CD4-positive, alpha-beta T cell treated with Interleukin-4 for 4 hours (primary cell): ENCODE measurements around the gene NT5C1B.

Source experiments
- DNase-seq: peaks from one replicate; pipeline ENCODE4 v3.0.0-alpha.2; 2020

The NT5C1B gene

DNA sequence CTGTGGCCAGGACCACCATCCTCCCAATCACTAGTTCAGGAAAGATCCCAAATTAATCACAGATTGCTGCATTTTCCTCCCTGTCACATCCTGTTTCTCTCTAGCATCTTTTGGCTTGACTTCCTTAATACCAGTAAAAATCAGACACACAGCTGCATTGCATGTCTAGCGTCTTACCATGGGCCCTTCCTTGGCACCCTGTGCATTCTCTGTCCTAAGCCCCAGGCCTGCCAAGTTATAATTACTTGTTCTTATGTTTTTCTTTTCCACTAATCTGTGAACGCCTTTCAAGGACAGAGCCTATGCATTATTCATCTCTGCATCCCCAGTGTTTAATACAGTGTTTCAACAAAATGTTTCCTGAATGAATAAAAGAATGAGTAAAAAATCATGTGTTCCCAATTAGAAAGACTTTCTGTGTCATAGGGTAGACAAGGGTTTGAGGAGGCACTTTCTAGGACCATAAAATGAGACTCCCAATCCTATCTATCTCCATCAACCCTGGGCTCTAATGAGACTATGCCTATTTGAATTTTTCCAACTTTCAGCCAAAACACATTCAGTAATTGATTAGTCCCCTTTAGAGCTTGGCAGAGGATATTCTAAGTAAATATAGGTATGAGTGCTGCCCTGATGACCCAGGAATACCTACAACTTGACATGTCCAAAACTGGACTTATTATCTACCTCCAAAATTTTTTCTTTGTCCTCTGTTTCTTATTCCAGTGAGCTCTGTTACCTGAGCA, 10.3 kb upstream of the NT5C1B start:
- DNase-seq: no peak

DNA sequence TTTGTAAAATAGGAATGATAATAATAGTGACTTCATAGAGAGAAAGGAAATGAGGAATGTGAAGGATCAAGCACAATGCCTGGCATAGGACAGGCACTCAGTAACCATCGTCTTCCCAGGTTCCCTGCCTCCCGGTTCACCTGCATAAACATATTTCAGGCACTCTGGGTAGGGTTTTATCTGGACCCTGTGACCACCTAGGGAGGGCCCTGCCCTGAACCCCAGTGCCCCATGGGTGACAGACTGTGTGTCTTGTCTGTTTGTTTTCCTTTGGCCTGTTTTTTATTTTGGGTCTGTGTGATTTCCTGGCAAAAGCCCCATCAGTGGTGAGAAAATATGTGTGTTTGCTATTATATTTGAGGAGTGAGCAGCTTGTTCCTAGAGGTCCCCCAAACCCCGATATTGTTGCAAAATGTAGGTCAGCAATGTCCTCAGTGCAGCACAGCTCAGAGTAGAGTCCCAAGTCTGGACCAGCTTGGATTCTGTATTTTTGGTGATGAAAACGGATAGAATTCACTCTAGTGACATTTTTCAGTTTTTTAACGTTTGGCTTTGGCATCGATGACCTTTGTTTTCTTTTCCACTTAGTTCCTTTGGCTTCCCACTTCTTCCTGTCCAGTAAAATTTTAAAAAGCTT, 9.6 kb upstream of the NT5C1B start:
- DNase-seq: no peak

DNA sequence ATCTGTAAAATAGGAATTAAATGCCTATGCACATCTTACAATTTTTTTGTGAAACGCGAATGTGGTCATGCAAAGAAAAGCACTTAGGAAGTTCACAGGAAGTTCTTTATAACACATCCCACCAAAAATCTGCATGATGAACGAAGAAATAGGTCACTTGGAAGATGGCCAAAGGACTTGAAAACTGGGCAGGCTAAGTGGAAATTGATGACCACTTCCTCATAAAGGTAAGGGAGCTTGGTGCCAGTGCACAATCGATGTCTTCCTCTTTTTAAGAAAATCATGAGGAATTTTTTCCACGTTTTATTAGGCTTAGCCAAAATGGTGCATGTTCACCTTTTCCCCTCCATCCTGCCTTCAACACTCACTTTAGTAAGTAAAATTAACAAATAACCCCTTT, 8.2 kb upstream of the NT5C1B start:
- no peak for DNase-seq

DNA sequence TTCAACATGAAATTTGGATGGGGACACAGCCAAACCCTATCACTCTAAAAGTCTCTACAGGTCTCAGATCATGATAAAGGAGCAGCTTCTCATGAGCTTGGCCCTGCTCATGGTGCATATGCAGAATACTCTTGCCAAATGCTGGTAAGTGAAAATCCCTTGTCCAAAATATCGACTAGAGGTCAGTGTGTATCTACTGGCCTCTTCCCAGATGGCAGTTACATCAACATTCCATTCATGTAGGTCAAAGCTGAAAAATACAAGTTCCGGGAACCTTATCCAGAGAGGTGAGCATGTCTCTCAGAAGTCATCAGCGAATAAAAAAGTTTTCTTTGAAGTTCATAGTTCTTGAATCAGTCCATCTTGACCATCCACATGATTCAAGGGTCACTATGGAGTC, 7.6 kb upstream of the NT5C1B start:
- no peak for DNase-seq

DNA sequence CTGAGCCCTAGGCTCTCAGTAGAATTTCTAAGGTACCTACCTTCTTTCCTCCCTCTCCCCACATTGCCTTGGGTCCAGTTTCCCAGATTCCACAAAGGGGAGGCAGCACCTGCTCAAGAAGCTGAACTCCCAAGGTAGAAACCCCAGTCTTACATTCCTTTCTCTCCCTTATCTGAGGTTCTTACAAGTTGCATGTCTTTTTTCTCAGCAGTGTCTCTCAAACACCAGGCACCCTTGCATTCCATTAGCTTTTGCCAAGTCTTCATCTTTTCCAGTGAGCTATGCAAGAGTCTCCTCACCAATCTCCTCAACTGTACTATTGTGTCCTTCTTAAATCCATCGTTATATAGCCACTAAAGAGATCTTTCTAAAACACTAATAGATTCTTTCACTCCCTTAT, 4.1 kb upstream of the NT5C1B start:
- DNase-seq: no peak

DNA sequence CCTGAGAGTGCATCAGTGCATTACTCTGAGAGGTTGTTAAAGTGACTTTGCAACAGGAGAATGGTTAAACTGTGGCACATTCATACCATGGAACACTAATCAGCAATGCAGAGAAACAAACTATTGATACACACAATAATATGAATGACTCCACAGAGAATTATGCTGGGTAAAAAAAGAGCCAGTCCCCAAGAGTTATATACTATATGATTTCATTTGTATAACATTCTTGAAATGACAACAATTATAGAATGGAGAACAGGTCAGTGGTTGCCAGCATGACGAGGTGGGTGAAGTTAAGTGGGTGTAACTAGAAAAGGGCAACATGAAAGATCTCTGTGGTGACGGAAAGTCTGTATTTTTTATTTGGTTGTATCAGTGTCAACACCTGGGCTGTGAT, 3.0 kb upstream of the NT5C1B start:
- no peak for DNase-seq

DNA sequence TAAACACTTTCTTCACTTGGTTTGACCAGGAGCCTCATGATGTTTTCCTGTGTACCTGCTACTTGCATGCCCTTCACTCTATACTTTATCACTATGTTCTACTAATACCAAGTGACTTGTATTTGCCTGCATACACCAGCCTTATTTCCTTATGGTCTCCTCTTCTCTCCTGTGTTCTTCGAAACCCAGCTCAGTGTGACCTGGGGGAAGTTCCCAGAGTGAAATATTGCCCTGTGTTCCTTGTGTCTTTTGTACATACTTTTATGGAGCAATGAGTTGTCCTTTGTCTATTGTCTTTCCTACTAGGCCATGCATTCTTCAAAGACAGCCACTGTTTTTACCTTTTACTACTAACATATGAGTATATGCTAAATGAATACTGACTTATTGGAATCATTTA, 567 bp downstream of the NT5C1B start:
- DNase-seq: no peak

DNA sequence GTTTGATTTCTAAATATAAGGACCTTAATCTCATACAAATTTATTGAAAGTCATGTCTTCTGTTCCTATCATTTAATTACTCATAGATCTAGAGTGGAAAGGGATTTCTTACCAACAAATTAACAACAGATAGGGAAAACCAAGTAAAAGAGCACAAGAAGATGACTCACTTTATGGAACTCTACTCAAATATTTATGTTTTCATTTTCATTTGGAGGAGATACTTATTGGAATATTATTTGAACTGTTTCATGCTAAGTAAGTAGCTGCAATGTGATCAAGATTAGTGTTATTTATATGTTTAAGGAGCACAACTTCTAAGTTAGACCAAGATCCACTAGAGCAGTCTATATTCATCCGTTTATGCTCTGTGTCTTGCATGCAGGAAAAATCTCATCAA, 1.3 kb downstream of the NT5C1B start:
- DNase-seq: no peak

DNA sequence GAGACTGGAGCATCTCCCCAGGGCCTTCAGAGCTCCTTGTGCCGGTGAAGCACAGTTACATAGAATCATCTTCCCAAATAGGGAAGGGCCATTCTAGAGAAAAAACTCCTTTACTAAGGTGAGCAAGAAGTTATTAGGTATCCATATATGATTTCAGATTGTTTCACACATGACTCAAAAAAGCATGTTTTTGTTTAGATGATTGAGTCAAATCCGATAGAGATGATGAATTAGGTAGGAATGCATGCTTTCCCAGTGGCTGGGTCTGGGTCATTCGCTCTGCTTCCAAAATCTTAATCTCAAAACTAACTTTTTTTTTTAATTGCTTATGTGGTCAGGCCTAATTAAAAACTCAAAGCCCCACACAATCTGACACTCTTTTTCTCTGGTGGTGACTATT, 3.8 kb downstream of the NT5C1B start:
- DNase-seq: no peak

DNA sequence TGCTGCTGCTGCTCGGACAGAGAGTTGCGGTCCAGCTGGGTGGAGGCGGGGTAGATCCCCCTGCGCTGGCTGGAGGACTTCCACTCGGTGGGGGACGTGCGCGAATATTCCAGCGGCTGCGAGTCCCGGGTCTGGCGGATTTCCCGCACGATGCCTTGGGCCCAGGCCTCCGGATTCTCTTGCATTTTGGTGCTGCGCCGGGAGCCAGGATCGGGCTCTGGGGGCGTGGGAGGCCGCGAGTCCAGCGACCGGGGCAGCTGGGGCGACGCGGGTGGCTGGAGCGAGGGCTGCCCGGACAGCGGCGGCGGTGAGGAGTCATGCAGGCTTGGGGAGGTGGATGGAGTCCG, 4.8 kb downstream of the NT5C1B start:
- DNase-seq: no peak

DNA sequence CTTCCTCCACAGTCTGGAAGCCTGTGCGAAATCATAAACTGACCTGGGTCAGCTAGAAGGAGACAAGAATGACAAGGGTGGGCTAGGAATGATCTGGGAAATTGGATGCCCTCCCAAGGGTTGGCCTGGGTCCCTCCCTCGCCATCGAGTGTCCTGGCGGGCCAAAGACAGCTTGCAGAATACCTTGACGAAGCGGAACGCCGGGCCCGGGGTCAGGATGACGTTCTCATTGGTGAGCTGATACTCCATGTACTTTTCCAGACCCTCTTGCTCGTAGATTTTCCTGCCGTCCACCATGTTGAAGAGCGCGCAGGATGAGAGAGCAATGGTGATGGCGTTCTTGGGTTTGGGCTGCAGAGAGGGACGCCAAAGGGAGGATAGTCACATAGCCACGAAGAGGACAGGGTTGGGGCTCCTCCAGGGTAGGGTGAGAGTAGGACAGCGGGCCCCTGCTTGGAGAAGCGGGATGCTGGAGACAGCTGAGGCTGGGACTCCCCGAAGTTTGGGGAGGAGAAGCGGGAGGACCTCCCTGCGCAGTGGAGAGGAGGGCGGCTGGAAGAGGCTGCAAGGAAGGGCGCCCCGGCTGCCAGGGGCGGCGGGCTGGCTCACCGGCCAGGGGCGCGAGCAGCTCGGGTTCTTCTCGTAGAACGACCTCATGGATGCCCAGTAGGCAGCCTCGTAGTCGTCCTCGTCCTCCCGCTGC, 5.3 kb downstream of the NT5C1B start:
- DNase-seq: no peak

DNA sequence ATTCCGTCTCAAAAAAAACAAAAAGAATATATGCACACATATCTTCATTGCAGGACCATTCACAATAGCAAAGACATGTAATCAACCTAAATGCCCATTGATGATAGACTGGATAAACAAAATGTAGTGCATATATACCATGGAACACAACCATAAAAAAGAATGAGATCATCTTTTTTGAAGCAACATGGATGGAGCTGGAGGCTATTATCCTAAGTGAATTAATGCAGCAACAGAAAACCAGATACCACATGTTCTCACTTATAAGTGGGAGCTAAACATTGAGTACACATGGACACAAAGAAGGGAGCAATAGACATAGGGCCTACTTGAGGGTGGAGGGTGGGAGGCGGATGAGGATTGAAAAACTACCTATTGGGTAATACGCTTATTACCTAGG, 8.8 kb downstream of the NT5C1B start:
- DNase-seq: no peak

DNA sequence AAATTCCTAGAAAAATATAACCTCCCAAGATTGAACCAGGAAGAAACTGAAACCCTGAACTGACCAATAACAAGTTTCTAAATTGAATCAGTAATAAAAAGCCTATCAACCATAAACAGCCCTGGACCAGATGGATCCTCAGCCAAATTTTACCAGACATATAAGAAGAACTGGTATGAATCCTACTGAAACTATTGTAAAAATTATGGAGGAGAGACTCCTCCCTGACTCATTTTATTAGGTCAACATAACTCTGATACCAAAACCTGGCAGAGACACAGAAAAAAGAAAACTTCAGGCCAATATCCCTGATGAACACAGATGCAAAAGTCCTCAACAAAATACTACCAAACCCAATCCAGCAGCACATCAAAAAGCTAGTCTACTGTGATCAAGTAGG, 11.3 kb downstream of the NT5C1B start:
- DNase-seq: no peak

DNA sequence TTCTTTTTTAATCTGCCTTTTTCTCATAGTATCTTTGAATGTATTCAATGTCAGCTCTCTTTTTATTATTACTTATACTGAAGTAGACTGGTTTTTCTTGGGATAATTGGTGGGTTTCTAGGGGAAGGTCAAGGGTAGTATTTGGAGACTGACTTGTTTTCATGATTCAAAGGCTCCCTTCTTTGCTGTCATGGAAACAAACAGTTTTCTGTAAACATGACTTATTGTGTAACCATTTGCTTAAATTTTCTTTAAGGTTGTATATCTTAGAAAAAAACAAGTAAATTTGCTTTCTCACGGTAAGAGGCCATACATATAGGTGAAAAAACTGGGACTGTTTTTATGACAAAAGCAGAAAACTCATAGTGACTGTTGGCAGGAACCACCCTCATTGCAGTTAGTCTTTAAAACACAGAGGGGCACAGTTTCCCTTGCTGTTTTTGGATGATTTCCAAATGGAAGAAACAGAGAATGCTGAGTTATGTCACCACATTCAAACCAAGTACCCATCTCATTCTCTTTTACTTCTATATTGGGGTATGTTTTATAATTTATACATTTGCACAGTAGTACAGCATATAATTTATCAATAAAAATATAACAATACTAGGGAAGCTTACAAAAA, 23.1 kb downstream of the NT5C1B start:
- DNase-seq: no peak

DNA sequence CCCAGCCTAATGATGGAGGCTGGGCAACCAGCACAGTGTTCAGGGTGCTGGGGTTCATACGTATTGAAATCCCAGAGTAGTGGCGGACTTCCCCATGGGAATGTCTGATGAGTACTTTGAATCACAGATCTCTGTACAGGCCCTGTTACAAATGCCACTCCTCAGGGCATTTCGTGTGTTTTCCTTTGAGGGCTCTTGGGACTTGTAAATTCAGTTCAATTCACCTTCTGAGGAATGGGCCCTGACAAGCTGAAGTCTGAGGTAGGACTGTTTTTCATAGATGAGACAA, 28.6 kb downstream of the NT5C1B start:
- DNase-seq: no peak

DNA sequence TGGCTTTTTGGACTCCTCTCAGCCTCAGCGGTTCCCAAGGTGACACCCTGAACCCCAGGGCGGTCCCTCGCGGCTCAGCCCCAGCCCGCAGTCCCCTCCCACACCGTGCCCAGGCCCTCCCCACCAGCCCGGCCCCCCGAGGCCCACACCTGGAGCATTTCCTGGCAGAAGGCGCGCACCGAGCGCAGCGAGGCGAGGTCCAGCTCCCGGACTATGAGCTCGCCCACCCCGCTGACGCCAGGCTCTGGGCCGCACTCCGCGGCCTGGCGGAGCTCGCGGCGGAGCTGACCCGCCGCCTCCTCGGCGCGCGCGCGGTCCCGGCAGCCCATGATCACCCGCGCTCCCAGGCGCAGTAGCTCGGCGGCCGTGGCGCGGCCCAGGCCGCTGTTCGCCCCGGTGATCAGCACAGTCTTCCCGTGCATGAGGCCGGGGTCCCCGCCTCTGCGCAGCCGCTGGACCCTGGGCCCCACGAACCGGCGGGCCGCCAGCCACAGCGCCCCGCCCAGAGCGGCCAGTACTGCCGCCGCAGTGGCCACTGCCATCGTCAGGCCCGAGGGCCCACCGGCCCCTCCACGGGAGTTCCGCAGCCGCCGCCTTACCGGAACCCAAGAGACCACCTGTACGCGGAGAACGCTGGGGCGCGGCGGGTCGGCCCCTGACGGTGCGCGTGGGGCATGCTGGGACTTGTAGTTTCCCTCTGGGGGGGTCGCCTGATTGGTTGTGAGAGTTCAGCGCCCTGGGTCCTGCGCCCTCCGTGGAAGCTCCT, 29.2 kb downstream of the NT5C1B start, which contains the start of gene RDH14:
Gene RDH14, minus strand, starts transcription at position 623 of the 766 bp plus-strand sequence. Its CDS starts 81 bp downstream, at position 542.
- DNase-seq: peak; percentile 94

DNA sequence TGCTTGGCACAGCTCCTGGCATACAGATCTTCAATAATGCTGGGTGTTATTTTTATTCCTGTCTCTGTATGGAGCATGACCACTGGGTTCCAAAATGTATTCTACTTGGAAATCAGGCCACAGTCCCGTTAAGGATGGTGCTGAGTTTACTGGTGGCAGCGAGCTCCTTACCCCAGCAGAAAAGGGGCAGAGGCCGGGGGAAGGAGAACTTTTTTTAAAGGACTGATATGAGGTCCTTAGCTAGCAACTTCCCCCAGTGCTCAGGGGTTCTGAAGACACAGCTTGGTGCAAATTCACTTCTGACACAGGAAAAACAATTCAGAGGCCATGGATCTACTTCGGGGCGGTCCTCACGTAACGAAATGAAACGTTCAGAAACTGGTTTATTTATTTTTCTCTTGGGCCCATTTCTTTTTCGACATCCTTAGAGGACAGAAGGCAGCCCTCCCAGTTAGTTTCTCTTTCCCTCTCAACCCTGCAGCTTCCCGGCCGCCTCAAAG, 29.8 kb downstream of the NT5C1B start:
- no peak for DNase-seq

DNA sequence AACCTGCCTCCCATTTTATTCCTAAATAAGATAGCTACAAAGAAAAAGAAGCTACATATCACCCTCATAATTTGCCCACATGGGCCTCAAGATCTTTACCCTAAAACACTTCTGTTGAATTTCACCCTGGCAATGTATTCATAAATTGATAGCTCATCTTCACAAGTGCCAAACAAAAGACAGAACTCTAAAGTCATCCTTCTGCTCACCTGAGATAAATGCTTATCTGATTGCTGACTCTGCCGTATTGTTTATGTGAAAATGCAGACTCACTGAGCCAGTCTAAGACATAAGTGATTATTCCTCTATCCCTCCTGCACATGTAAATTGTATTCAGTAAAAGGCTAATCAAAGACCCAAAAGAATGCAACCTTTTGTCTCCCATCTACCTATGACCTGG, 30.9 kb downstream of the NT5C1B start:
- DNase-seq: no peak

DNA sequence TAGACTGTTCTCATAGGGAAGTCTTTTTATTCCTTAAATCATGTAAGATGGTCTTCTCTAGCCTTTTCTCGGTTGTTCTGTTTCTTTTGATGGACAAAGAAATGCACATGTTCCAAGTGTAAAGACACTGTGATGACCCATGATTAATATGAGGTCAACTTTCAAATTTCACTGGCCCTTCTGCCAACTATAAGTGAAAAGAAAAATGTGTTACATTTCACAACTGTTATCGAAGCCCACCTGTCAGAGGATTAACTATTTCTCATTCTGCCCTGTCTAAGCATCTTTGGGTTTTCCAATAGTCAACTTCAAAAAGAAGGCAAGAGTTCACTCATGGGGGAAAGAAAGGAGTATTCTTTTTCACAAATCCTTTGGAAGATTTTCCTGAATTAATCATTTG, 32.2 kb downstream of the NT5C1B start:
- no peak for DNase-seq

DNA sequence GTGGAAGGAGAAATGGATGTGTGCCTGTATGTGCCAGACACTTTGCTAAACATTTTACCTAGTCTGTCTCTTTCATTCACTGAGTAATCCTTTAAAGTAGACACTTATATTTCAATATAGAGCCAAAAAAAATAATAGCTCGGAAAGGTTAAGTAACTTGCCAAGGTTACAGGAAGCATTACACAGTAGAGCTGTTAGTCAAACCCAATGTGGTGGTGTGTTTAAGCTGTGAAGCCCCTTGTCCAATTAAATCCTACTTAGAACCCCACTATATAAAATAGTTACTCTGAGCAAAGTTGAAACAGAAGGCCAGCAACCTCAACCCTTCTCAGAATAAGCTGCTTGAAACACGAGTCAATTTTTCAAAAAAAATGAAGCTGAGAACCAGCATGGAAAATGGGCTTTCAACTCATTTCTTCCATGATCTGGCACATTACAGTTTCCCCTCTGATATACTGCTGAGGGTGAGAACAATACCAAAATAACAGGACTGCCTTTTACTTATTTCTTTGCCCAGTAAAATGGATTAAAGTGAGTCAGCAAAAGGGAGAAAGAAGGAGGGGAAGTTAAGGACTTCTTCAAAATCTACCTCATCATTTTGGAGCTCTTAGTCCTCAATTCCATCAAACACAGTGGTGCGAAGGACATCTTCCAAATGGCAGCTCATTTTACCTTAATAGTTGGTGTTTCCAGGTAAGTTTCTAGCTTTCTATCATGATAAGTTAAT, 36.9 kb downstream of the NT5C1B start:
- DNase-seq: no peak

DNA sequence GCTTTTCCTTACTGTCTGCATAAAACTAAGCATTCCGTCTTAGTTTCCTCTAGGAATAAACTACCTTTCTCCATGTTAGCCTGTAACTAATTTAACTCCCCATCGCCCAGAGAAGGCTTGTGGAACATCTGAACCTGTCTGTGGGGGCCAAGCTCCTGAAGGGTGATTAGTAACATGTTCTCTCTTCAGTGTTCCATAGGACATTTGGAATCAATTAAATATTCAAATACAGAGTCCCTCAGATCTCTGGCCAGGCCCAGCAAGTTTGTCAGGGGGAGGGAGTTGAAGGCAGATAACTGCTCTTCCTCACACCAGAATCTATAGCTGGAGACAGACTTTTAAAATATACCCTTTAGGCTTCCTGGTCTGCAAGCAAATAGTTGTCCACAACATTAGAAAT, 37.7 kb downstream of the NT5C1B start:
- no peak for DNase-seq

DNA sequence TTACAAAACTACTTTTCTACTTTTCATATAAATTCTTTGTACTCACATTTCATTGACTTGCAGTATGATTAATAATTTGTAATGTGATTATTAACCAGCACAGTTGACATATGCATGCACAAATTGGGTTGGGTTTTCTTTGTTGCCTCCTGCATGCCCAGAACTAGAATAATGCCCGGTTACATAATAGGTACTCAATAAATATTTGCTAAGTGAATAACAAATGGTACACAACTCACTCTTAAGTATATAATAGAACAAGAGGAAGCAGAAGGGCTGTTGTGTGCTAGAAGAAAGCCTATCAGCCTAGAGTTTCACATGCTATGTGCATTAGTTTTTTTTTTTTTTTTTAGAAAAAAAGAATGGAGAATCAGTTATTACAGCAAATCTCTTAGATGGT, 38.2 kb downstream of the NT5C1B start:
- no peak for DNase-seq
